C4-2B (cell line): ENCODE data around the gene SEPTIN8.

ENCODE experiments used
- H3K27ac ChIP-seq: fragments of 450-650 bp; 2 replicates; pipeline ENCODE4 v1.5.1; 2017
- CTCF ChIP-seq: fragments of 450-650 bp; conservative IDR thresholded peaks from 2 replicates; pipeline ENCODE4 v1.5.1; 2017; ENCODE audit warnings: mild to moderate bottlenecking
- ZFX ChIP-seq: fragments of 450-650 bp; IDR thresholded peaks from 2 replicates; pipeline ENCODE4 v1.6.1; 2017

The SEPTIN8 gene

GRCh38 chr5:132776938-132777208 is 166 bp downstream of the SEPTIN8 start:
- TF ChIP-seq ZFX (peak; percentile 61; the same call in 1 of the 2 replicates), CTCF (no peak)
- H3K27ac ChIP-seq = peak overlapping the region; percentile 67

GRCh38 chr5:132776131-132776937 is 705 bp downstream of the SEPTIN8 start:
- TF ChIP-seq ZFX (no peak; the same call in 1 of the 2 replicates), CTCF (no peak)
- peak overlapping the region; percentile 67 for H3K27ac ChIP-seq

GRCh38 chr5:132775476-132775961 is 1.5 kb downstream of the SEPTIN8 start:
- no peak overlapping the region for H3K27ac ChIP-seq
- TF ChIP-seq ZFX (no peak), CTCF (no peak)

- TF ChIP-seq ZFX (no peak), CTCF (no peak)
- no peak overlapping the region for H3K27ac ChIP-seq
These were observed 2.1 kb downstream of the SEPTIN8 start for GRCh38 chr5:132774896-132775295.

- TF ChIP-seq CTCF (no peak), ZFX (no peak)
- no peak overlapping the region for H3K27ac ChIP-seq
These were observed 2.6 kb downstream of the SEPTIN8 start for GRCh38 chr5:132774406-132774805.

- no peak overlapping the region for H3K27ac ChIP-seq
- TF ChIP-seq CTCF (no peak), ZFX (no peak)
These were observed 3.3 kb downstream of the SEPTIN8 start for GRCh38 chr5:132773601-132774355.

- TF ChIP-seq CTCF (no peak), ZFX (no peak)
- no peak overlapping the region for H3K27ac ChIP-seq
These were observed 3.9 kb downstream of the SEPTIN8 start for GRCh38 chr5:132773114-132773513.
